ENCODE results near the gene CCDC183. TPM values are rescaled to one million over a fixed set of nuclear protein-coding genes. Genes with fewer than 3 reads are reported as not detected.
A peak's percentile ranks its signal among the peaks of the same experiment; 100 is the strongest.

Gene CCDC183
- total and polyA plus RNA-seq, 10 donors, result 0.41 to 1.6 (median 0.69) TPM

- peak overlapping the region in 7 of 8 donors; percentile 6 to 90 (median 78) for H3K4me3 ChIP-seq
- H3K9me3 ChIP-seq, result no peaks in the 10 kb centered on the region
- H3K27me3 ChIP-seq (replicated peaks in 1 of 7), result peaks cover 0 to 57% (median 45%) of the 10 kb centered on the region in 7 donors
- H3K27ac ChIP-seq, result peak overlapping the region in 5 of 8 donors; percentile 88 to 93 (median 88)
- TF ChIP-seq POLR2AphosphoS5 (IDR thresholded peaks at IDR 0.05), result peak in 1 of 3 donors; percentile 6
- TF ChIP-seq CTCF (IDR thresholded peaks at IDR 0.05 in 8 of 11, conservative IDR thresholded peaks at IDR 0.05 in 3 of 11), result no peak
- no peak for TF ChIP-seq POLR2A (IDR thresholded peaks at IDR 0.05)
- peaks cover 45 to 88% (median 74%) of the 10 kb centered on the region in 6 donors for H3K4me1 ChIP-seq
- H3K36me3 ChIP-seq, result peaks cover 0 to 32% (median 8%) of the 10 kb centered on the region in 6 donors
- intact Hi-C loops (cut with DNase I; ENCODE audit: low total_unique reads), result loop anchor here (10.0 kb wide), 1 partner anchor 98 kb away; the partner anchor contains the start of genes C8G and FBXW5
- 12 to 18% (median 14%) methylated on average over 45 to 98 of the region's 98 CpGs for WGBS, 5 donors
- no peak for DNase-seq
These were observed 50.4 kb downstream of the CCDC183 start for GRCh38 chr9:136846376-136847087.

GRCh38 chr9:136847088-136847825 lies 51.1 kb downstream of the CCDC183 start:
- TF ChIP-seq CTCF (IDR thresholded peaks at IDR 0.05 in 8 of 11, conservative IDR thresholded peaks at IDR 0.05 in 3 of 11), result no peak
- TF ChIP-seq POLR2AphosphoS5 (IDR thresholded peaks at IDR 0.05), result peak in 1 of 3 donors; percentile 31
- no peak for TF ChIP-seq POLR2A (IDR thresholded peaks at IDR 0.05)
- Histone ChIP-seq H3K36me3 (peaks cover 0 to 38% (median 8%) of the 10 kb centered on the region in 6 donors), H3K27ac (peak overlapping the region; percentile 80 to 93 (median 88)), H3K27me3 (replicated peaks in 1 of 7) (peaks cover 0 to 57% (median 45%) of the 10 kb centered on the region in 7 donors), H3K4me3 (peak overlapping the region; percentile 57 to 90 (median 82)), H3K9me3 (no peaks in the 10 kb centered on the region), H3K4me1 (peaks cover 37 to 88% (median 69%) of the 10 kb centered on the region in 6 donors)
- intact Hi-C loops (cut with DNase I; ENCODE audit: low total_unique reads), result loop anchor here (10.0 kb wide), 1 partner anchor 98 kb away; the partner anchor contains the start of genes C8G and FBXW5
- no peak for DNase-seq
- whole genome bisulfite sequencing, 5 donors, result 3 to 11% (median 6%) methylated on average over 12 to 75 of the region's 75 CpGs

GRCh38 chr9:136847826-136848392 lies 51.8 kb downstream of the CCDC183 start:
- peak overlapping the region; percentile 80 to 93 (median 88) for H3K27ac ChIP-seq
- peak; percentile 95 for DNase-seq
- peaks cover 35 to 83% (median 64%) of the 10 kb centered on the region in 6 donors for H3K4me1 ChIP-seq
- peaks cover 0 to 38% (median 8%) of the 10 kb centered on the region in 6 donors for H3K36me3 ChIP-seq
- TF ChIP-seq POLR2A (IDR thresholded peaks at IDR 0.05) (no peak), POLR2AphosphoS5 (IDR thresholded peaks at IDR 0.05) (peak; percentile 92 to 97 (median 92))
- peaks cover 0 to 56% (median 45%) of the 10 kb centered on the region in 7 donors for H3K27me3 ChIP-seq (replicated peaks in 1 of 7)
- intact Hi-C loops (cut with DNase I; ENCODE audit: low total_unique reads), result loop anchor here (10.0 kb wide), 1 partner anchor 97 kb away; the partner anchor contains the start of genes C8G and FBXW5
- H3K9me3 ChIP-seq, result no peaks in the 10 kb centered on the region
- H3K4me3 ChIP-seq, result peak overlapping the region; percentile 57 to 90 (median 82)
- WGBS, 5 donors, result 0 to 2% (median 1%) methylated on average over 34 to 48 of the region's 48 CpGs

- peaks cover 30 to 83% (median 61%) of the 10 kb centered on the region in 6 donors for H3K4me1 ChIP-seq
- H3K27ac ChIP-seq, result peak overlapping the region; percentile 80 to 93 (median 88)
- no peak for DNase-seq
- H3K36me3 ChIP-seq, result peaks cover 0 to 38% (median 8%) of the 10 kb centered on the region in 6 donors
- no peaks in the 10 kb centered on the region for H3K9me3 ChIP-seq
- H3K4me3 ChIP-seq, result peak overlapping the region; percentile 57 to 90 (median 82)
- intact Hi-C loops (cut with DNase I; ENCODE audit: low total_unique reads), result loop anchor here (10.0 kb wide), 1 partner anchor 96 kb away; the partner anchor contains the start of genes C8G and FBXW5
- H3K27me3 ChIP-seq (replicated peaks in 1 of 7), result peaks cover 0 to 50% (median 45%) of the 10 kb centered on the region in 7 donors
- TF ChIP-seq POLR2A (IDR thresholded peaks at IDR 0.05) (no peak), CTCF (IDR thresholded peaks at IDR 0.05 in 8 of 11, conservative IDR thresholded peaks at IDR 0.05 in 3 of 11) (no peak), POLR2AphosphoS5 (IDR thresholded peaks at IDR 0.05) (no peak)
- 1 to 5% (median 2%) methylated on average over 13 to 49 of the region's 53 CpGs for WGBS, 5 donors
These were observed 52.4 kb downstream of the CCDC183 start for GRCh38 chr9:136848393-136849037.

All from spleen (tissue), 11 donors.